Measurements from ENCODE around the gene BMP2K.

The BMP2K gene

GRCh38 chr4:78776079-78776728 is at the start of gene BMP2K:
TSS of gene BMP2K (plus strand) at chr4:78776350. CDS start at chr4:78776544, 194 bp downstream.
- DNase-seq, result no peak

- DNase-seq, result no peak
Measured at GRCh38 chr4:78726546-78726945, 49.6 kb upstream of the BMP2K start.

GRCh38 chr4:78732332-78733104 is 43.6 kb upstream of the BMP2K start:
- no peak for DNase-seq

GRCh38 chr4:78734441-78735162 is 41.5 kb upstream of the BMP2K start:
- no peak for DNase-seq

- DNase-seq, result no peak
Measured at GRCh38 chr4:78735697-78736096, 40.5 kb upstream of the BMP2K start.

- no peak for DNase-seq
Measured at GRCh38 chr4:78737035-78737434, 39.1 kb upstream of the BMP2K start.

- no peak for DNase-seq
Measured at GRCh38 chr4:78737973-78738372, 38.2 kb upstream of the BMP2K start.

- no peak for DNase-seq
Measured at GRCh38 chr4:78742300-78742699, 33.9 kb upstream of the BMP2K start.

GRCh38 chr4:78747475-78747922 is 28.7 kb upstream of the BMP2K start:
- no peak for DNase-seq

GRCh38 chr4:78748381-78748780 is 27.8 kb upstream of the BMP2K start:
- no peak for DNase-seq

GRCh38 chr4:78749258-78749971 is 26.7 kb upstream of the BMP2K start:
- DNase-seq, result no peak

- DNase-seq, result no peak
Measured at GRCh38 chr4:78749972-78750727, 26.0 kb upstream of the BMP2K start.

GRCh38 chr4:78753091-78753490 is 23.1 kb upstream of the BMP2K start:
- DNase-seq, result no peak

GRCh38 chr4:78754872-78755271 is 21.3 kb upstream of the BMP2K start:
- DNase-seq, result no peak

GRCh38 chr4:78756137-78756536 is 20.0 kb upstream of the BMP2K start:
- no peak for DNase-seq

- DNase-seq, result no peak
Measured at GRCh38 chr4:78756776-78757175, 19.4 kb upstream of the BMP2K start.

GRCh38 chr4:78757574-78757973 is 18.6 kb upstream of the BMP2K start:
- DNase-seq, result no peak

- no peak for DNase-seq
Measured at GRCh38 chr4:78758085-78758484, 18.1 kb upstream of the BMP2K start.

- DNase-seq, result no peak
Measured at GRCh38 chr4:78762529-78762928, 13.6 kb upstream of the BMP2K start.

- no peak for DNase-seq
Measured at GRCh38 chr4:78763251-78763650, 12.9 kb upstream of the BMP2K start.

GRCh38 chr4:78763763-78764387 is 12.3 kb upstream of the BMP2K start:
- no peak for DNase-seq

- no peak for DNase-seq
Measured at GRCh38 chr4:78764498-78764961, 11.6 kb upstream of the BMP2K start.
